Effector memory CD4-positive, alpha-beta T cell (primary cell): ENCODE data around the gene PALLD.

Source experiments
- DNase-seq, 3 donors: peaks; one replicate each; pipeline ENCODE4 v3.0.0-alpha.2; 2020
- H3K27ac ChIP-seq: 2 replicates; pipeline ENCODE4 v1.7.0; 2013; ENCODE audit warnings: mild to moderate bottlenecking, low read length, moderate library complexity; ENCODE audit not compliant: insufficient read depth, poor library complexity, severe bottlenecking
- H3K27me3 ChIP-seq: replicated peaks from 2 replicates; pipeline ENCODE4 v1.7.0; 2013; ENCODE audit warnings: mild to moderate bottlenecking, low read length; ENCODE audit not compliant: insufficient read depth, control insufficient read depth, poor library complexity, severe bottlenecking
- H3K36me3 ChIP-seq: 2 replicates; pipeline ENCODE4 v1.7.0; 2013; ENCODE audit warnings: mild to moderate bottlenecking, low read length, moderate library complexity; ENCODE audit not compliant: control insufficient read depth, insufficient read depth
- H3K4me1 ChIP-seq: 2 replicates; pipeline ENCODE4 v1.7.0; 2013; ENCODE audit warnings: low read length, mild to moderate bottlenecking; ENCODE audit not compliant: control insufficient read depth, insufficient read depth, poor library complexity, severe bottlenecking
- H3K4me3 ChIP-seq: 2 replicates; pipeline ENCODE4 v1.7.0; 2013; ENCODE audit warnings: low read length, low read depth, mild to moderate bottlenecking; ENCODE audit not compliant: insufficient read depth, poor library complexity, severe bottlenecking
- H3K9me3 ChIP-seq: 2 replicates; pipeline ENCODE4 v1.7.0; 2013; ENCODE audit warnings: mild to moderate bottlenecking, low read length, moderate library complexity; ENCODE audit not compliant: control insufficient read depth

Gene PALLD

GRCh38 chr4:168822481-168822880 lies 325.6 kb downstream of the PALLD start:
- Histone ChIP-seq H3K4me3 (no peak overlapping the region), H3K27ac (no peak overlapping the region), H3K4me1 (no peaks in the 10 kb centered on the region), H3K9me3 (no peaks in the 10 kb centered on the region), H3K27me3 (no peaks in the 10 kb centered on the region), H3K36me3 (no peaks in the 10 kb centered on the region)
- no peak for DNase-seq

GRCh38 chr4:168825975-168826374 lies 329.1 kb downstream of the PALLD start:
- Histone ChIP-seq H3K27ac (no peak overlapping the region), H3K4me3 (no peak overlapping the region), H3K4me1 (no peaks in the 10 kb centered on the region), H3K36me3 (no peaks in the 10 kb centered on the region), H3K27me3 (peaks cover 2% of the 10 kb centered on the region), H3K9me3 (no peaks in the 10 kb centered on the region)
- no peak for DNase-seq

- no peak for DNase-seq
- no peaks in the 10 kb centered on the region for H3K36me3 ChIP-seq
- H3K4me3 ChIP-seq: no peak overlapping the region
- peaks cover 3% of the 10 kb centered on the region for H3K27me3 ChIP-seq
- no peak overlapping the region for H3K27ac ChIP-seq
- no peaks in the 10 kb centered on the region for H3K4me1 ChIP-seq
- no peaks in the 10 kb centered on the region for H3K9me3 ChIP-seq
Measured at GRCh38 chr4:168826620-168827019, 329.8 kb downstream of the PALLD start.

GRCh38 chr4:168830777-168831512 lies 334.1 kb downstream of the PALLD start:
- Histone ChIP-seq H3K4me3 (no peak overlapping the region), H3K27ac (no peak overlapping the region)
- no peak for DNase-seq

GRCh38 chr4:168831585-168831918 lies 334.7 kb downstream of the PALLD start:
- Histone ChIP-seq H3K27me3 (peaks cover 23% of the 10 kb centered on the region), H3K27ac (no peak overlapping the region), H3K9me3 (no peaks in the 10 kb centered on the region), H3K4me3 (peak overlapping the region; percentile 70), H3K4me1 (peaks cover 5% of the 10 kb centered on the region), H3K36me3 (no peaks in the 10 kb centered on the region)
- no peak for DNase-seq

More at GRCh38 chr4:168830777-168831512, 334.1 kb downstream of the PALLD start:
- no peaks in the 10 kb centered on the region for H3K9me3 ChIP-seq
- peaks cover 23% of the 10 kb centered on the region for H3K27me3 ChIP-seq
- H3K36me3 ChIP-seq: no peaks in the 10 kb centered on the region
- peaks cover 5% of the 10 kb centered on the region for H3K4me1 ChIP-seq

GRCh38 chr4:168831919-168832762 lies 335.3 kb downstream of the PALLD start:
- Histone ChIP-seq H3K27me3 (peaks cover 23% of the 10 kb centered on the region), H3K27ac (no peak overlapping the region), H3K36me3 (no peaks in the 10 kb centered on the region), H3K4me3 (peak overlapping the region; percentile 70), H3K4me1 (peaks cover 5% of the 10 kb centered on the region), H3K9me3 (no peaks in the 10 kb centered on the region)
- peak in 2 of 3 donors; percentile 6 to 15 for DNase-seq

GRCh38 chr4:168832763-168833575 lies 336.1 kb downstream of the PALLD start:
- Histone ChIP-seq H3K36me3 (no peaks in the 10 kb centered on the region), H3K9me3 (no peaks in the 10 kb centered on the region), H3K27ac (no peak overlapping the region), H3K27me3 (peaks cover 23% of the 10 kb centered on the region), H3K4me1 (peaks cover 5% of the 10 kb centered on the region), H3K4me3 (peak overlapping the region; percentile 70)
- no peak for DNase-seq

- Histone ChIP-seq H3K27me3 (peaks cover 23% of the 10 kb centered on the region), H3K4me3 (no peak overlapping the region), H3K36me3 (no peaks in the 10 kb centered on the region), H3K27ac (no peak overlapping the region), H3K4me1 (peaks cover 5% of the 10 kb centered on the region), H3K9me3 (no peaks in the 10 kb centered on the region)
- no peak for DNase-seq
Measured at GRCh38 chr4:168833881-168834280, 337.0 kb downstream of the PALLD start.

- Histone ChIP-seq H3K27me3 (peaks cover 21% of the 10 kb centered on the region), H3K27ac (no peak overlapping the region), H3K4me3 (no peak overlapping the region), H3K36me3 (no peaks in the 10 kb centered on the region), H3K4me1 (peaks cover 5% of the 10 kb centered on the region), H3K9me3 (no peaks in the 10 kb centered on the region)
- no peak for DNase-seq
Measured at GRCh38 chr4:168835880-168836454, 339.1 kb downstream of the PALLD start.
